GM21528 (cell line): ENCODE measurements around the gene PPP1R10.

Source experiments
- ATAC-seq: cut with Tn5 transposase; IDR thresholded peaks from one replicate; pipeline ENCODE4 v1.9.1; 2021; ENCODE audit warnings: mild to moderate bottlenecking, moderate library complexity; ENCODE audit not compliant: unreplicated experiment, low FRiP score

Gene PPP1R10

DNA sequence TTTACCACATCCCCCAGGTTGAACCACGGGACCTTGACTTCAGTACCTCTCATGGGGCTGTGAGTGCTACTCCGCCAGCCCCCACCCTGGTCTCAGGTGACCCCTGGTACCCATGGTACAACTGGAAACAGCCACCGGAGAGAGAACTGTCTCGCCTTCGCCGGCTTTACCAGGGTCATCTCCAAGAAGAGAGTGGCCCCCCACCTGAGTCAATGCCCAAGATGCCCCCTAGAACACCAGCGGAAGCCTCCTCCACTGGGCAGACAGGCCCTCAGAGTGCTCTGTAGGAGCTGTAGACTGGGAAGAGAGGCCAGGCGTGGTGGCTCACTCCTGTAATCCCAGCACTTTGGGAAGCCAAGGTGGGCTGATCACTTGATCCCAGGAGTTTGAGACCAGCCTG is 8.5 kb upstream of the PPP1R10 start:
- ATAC-seq: no peak

DNA sequence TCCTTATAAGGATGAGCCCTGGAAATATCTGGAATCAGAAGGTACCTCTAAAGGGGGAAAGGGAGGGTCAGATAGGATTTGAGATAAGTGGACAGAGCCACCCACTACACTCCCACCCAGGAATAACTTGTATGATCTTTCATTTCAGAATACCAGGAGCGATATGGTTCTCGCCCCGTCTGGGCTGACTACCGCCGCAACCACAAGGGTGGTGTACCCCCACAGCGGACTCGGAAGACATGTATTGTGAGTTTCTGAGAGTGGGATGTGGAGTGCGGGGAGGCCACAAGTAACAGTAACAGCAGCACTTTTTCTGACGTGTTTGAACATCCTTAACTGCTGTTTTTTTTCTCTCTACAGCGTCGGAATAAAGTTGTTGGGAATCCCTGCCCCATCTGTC is 2.5 kb upstream of the PPP1R10 start:
- ATAC-seq: no peak

DNA sequence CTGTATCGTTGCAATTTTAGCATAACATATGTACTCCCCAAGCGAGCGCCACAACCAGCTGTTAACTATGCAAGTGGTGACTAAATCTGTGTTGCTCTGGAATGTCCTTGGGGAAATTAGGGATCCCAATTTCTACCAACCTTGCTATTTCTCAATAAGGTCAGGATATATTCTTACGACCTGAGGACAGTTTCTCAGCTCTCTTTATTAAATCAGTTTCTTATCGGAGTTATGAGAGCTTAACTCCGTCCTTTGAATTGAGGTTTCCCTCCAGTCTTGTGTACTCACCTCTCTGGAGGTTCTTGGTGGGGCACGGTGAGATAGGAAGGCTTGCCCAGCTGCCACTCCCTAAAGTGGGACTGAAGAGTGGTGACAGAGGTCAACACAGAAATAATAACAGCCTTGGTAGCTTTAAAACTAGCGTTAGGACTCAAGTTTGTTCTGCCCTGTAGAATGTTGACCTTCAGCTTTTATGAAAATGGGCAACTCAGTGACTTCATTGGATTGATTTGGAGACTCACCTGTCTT is 1.3 kb upstream of the PPP1R10 start:
- no peak for ATAC-seq

DNA sequence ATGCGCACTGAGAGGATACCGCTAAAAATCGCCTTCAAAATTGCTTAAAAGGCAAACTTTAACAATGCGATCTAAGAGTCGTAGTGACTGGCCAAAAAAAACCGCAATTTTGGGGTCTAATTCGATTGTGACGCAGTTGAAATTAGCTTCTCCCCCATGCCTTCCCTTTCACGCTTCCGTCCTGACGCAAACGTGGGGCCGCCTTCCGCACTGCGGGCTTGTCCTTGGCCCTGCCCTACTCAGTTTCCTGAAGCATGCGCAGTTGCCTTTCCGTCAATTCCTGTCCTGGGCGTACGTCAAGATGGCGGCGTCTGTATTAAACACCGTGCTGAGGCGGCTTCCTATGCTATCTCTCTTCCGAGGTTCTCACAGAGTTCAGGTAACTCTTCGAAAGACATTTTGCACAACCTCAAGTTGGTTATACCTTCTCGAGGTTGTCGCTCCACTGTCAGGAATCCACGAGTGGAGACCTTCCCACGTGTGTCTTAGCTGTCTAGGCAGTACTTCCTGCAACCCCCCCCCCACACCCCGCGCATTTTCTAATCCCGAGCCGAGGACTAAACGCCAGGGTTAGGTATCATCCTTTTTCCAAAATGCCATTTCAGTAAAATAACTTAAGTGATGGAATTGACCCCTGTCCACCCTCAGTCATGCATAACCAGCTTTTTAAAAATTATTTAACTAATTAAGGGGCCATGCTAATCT is 674 bp upstream of the PPP1R10 start, which contains the start of gene MRPS18B:
TSS of gene MRPS18B (plus strand) at position 276 of the 705 bp plus-strand sequence. CDS start at position 302, 26 bp downstream.
- peak; percentile 78 for ATAC-seq

DNA sequence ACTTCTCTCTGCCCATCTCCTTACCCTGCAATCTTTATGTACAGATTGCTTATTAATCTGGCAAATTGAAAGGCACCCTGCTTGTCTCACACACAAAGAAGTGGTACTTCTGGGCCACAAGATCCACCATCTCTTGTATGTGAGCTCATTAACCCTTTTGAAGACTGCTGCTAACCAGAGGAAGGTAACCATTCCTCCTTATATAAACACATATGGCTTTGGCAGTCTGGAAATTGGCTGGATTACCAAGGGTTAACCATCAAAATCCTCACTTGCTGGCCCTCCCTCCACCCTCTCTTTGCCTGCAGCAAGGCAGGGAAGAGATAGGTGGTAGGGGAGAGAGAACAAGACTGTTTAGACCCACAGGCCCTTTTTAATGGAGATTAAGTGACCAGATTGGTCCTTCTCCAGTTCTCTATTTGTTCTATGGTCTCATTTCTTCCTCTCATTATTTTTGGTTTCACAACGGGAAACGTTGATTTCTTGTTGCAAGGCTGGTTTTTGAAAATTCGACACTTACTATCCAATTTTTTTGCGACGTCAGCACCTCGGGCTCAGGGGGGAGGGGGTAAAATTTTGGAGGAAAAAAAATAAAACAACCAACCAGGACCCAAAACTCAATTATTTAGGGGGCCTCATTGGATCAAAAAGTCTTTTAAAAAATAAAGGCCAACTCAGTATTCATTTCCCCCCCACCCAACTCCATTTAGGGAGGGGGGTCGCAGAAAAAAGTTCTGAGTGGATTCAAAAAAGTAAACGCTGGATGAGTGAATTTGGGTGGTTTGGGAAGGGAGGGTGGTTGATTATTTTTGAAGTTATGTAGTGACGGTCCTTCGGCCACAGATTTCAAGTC is 859 bp downstream of the PPP1R10 start:
- no peak for ATAC-seq

DNA sequence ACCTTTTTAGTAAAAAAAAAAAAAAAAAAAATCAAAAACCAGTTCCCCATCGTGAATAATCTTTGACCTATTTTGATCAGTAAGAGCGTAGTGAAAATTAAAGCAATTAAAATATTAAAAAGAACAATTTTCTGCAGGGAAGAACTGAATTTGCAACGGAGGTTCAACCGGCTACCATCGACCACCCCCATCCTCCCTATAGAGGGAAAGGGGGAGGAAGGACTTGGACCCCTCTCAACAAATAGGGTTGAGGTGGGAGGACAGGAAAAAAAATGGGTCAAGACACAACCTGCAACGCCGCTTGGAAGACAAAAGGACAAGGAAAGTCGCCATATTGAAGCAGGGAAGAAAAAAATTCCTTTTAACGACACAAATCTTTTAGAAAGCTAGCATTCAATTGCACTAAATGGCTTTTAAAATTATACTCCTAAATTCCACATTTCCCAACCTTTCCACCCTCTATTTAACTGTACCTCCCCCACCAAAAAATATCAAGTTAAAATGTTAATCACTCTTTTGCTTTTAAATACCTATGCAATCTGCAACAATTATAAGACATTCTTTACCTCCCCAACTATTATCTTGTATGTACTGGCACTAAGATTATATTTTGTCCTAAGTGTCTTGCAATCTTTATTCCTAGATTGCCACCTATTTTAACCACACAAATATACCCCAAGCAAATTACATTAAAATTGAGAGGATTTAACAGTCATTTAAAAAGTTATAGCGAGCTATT is 1.7 kb downstream of the PPP1R10 start:
- ATAC-seq: no peak

DNA sequence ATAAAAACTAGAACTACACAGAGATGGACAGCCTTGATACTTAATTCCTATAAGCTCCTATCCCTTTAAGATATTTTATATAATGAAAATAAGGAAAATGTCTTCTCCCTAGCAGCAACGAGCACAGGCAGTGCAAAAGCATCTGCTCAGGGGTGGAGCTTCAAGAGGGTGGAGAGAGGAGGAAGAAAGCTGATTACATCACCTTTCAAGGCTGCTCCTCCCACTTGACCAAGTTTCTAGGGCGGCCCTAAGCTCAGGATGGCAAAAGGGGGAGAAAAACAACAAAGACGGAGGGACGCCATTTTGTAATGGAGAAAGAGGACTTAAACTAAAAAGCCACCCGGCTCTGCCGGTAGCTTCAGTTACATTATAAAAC is 2.2 kb downstream of the PPP1R10 start:
- ATAC-seq: peak; percentile 30

DNA sequence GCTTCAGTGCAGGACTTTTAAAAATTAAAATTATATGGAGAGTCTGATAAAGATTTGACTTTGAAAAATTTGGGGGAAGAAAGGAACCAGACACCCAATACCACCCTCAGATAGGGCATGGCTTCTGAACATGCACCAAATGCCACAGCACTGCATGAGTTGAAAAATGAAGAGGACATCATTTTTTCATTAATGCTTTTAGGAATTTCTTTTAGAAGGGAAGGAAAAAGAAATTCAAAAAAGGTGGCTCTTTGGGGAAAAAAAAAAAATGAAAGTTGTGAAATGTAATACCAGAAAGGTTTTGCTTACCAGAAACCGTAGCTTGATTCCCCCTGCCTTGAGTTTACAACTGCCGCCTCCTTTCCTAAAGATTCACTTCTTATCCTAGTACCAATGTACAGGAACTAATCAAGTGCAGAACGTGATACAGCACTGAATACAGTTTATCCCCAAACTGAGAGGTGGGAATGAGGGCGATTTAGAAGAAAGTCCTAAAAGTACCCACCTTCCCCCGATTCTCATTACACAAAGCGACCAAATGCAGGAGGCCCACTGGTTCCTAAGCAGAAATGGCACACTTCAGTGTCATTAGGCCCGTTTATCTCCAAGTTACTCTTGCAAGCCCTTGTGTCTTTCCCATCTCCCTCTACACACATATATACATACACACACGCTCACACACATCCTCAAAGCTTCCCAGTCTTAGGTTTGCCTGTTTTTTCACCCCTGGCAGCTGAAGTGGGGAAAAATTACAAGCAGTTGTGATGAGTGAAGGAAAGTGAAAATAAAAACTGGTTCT is 2.8 kb downstream of the PPP1R10 start:
- ATAC-seq: no peak

DNA sequence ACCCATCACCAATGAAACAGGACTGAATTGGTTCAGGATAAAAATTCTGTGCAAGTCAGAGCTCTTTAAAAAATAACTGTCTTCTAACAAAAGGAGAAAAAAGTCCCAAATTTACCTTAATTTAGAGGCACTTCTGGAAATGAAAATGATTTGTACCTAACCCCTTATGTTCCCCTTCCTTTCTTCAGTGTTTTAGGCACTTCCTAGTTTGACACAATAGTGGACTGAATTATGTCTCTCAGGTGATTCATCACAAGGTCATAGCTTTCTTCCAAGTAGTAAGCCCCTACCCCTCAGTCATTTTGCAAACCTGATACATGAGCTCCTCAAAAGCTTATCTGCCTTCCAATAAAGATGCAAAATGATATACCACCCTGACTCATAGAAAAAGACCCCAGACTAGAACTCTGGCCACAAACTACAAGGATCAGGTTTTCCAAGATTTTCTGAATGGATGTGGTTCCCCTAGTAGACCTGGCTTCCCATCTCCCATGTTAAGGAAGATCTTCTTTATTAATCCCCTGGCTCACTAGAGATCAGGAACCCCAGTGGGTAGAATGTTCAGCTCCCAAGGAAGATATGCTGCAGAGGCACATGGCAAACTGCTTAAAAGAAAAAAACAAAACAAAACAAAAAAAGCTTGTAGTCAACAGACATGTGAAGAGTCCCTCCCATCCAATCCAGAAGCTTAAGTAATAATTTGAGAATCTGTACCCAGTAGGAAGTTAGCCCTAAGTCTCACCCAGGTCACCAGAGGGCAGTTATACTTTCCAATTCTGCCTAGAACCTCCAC is 3.6 kb downstream of the PPP1R10 start:
- no peak for ATAC-seq

DNA sequence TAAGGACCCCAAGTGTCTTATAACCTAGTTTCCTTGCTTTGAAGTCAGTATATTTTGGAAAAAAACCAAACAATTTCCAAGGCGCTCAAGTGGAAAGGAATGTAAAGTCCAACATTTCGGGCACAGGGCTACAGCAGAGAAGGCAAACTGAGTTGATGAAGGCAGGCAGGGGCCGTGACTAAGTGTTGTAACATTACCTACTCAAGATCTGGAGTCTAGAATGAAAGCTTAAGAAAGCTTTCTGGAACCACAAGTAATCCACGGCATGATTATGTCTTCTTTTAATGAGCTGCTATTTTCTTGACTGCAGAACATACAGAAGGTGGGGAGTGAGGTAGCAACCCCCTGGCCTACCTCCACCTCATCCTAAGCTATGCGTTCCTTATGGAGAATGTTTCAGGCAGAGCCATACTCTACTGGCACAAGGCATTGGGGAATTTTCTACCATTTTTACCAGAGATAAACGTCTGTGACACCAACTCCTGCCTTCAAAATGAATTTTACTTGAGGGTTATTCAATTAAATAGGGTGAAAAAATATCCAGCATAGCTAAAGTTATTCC is 4.3 kb downstream of the PPP1R10 start:
- ATAC-seq: no peak

DNA sequence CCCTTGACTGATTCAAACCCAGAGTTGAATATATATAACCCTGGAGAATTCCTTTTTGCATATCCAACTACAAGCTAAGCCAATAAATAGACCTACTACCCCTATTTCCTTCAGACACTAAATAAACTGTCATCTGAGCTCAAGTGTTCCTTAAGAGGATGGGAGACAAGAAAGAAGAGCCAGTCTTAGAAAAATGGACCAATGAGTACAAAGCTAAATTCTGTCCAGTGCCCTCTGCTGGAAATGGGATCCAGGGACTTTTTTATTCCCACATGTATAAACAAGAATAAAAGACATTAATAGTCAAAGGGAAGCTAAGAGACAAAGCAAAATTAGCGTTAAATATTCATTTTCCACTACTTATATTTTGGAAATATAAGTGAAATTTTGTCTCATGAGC is 4.8 kb downstream of the PPP1R10 start:
- no peak for ATAC-seq

DNA sequence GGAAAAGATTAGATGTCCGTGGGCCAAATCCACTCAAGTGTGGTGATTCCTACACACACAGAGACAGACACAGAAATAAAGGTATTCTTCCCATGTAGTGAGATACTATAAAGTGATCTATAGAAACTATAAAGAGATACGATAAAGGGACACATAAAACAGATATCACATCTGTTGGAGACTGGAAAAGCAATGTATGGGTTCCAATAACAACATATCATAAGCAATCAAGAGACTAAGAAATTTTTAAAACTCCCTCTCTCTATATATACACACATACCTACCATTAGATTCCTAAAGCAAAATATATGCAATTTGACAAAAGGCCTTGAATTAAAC is 5.2 kb downstream of the PPP1R10 start:
- no peak for ATAC-seq

DNA sequence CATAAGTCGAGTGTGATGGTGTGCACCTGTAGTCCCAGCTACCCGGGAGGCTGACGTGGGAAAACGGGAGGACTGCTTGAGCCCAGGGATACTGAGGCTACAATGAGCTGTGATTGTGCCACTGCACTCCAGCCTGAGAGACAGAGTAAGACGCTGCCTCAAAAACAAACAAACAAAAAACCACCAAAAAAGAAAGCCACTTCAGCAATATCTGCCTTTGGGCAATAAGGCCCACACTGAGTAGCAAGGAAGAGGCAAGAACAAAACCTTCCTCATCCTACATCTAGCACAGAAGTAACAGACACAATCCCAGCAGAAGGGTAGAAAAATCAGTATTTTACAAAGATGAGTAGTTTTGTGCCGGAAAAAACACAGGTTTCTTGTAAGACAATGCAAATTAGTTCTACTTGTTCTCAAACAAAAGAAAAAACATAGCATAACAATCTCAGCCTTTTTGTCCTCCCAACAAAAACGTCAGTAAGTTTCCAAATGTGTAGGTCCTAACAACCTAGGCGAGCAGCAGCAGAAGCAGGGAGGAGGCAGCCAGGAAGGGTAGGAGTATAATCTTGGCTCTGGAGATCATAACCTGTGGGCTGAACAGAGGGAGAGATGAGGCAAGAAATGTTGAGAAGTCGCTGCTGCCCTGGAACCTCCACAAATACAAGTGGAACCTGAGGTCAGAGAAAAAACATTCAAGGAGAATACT is 5.7 kb downstream of the PPP1R10 start:
- no peak for ATAC-seq

DNA sequence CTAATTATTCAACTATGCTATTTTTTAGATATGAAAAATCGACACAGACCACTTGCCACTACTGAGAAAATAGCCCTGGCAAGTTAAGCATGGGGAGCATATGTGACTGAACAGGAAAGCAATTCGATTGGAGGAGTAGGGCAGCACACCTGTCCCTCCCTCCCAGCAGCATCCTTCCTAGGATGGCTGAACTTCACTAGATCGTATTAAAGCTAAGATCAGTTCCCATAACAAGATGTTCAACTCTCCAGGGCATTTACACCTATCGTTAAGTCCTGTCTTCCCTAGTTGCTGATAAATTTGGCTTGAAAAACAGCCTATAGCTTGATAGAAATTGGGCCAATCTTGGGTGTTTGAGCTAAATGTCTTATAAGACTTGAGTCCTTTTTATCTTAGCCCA is 7.0 kb downstream of the PPP1R10 start:
- ATAC-seq: no peak

DNA sequence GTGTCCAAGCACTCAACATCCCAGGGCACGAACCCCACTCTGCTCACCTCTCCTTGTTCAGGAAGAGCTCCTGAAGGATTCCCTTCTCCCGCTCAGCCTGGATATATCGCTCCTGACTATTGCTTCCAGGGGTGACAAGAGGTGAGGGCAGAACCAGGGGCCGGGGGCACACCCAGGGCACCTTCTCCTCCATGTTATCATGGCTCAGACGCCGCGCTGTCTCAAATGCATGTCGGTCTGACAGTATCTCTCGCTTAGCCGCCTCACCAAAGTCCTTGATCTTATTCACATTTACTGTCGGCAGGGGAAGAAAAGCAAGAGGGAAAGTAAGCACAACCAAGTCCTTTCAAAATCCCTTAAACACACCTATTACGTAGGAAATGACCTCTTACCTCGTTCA is 13.1 kb downstream of the PPP1R10 start:
- no peak for ATAC-seq

DNA sequence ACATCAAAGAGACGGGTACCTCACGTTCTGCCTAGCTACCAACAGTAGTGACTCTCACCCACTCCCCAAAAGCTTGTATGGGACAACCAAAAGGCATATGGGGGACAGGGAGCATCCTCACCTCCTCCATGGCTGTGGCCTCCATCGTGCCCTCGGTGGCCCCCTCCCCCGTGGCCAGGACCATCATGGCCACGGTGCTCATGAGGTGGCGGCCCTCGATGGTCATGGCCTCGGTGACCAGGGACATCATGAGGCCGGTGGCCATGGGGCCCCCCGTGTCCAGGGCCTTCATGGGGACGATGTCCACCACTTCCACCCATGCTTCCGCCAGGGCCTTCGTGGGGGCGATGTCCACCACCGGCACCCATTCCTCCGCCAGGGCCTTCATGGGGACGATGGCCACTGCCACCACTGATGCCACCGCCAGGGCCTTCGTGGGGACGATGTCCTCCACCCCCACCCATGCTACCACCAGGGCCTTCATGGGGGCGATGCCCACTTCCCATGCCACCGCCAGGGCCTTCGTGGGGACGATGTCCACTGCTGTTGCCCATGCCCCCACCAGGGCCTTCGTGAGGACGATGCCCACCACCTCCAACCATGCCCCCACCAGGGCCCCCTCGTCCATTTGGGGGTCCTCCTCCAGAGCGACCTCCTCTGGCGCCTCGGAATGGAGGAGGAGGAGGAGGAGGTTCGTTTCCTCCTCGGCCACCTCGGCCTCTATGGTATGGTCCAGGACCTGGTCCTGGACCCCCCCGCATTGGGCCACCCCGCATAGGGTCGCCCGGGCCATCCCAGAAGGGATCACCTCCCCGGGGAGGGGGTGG is 15.0 kb downstream of the PPP1R10 start:
- ATAC-seq: no peak

DNA sequence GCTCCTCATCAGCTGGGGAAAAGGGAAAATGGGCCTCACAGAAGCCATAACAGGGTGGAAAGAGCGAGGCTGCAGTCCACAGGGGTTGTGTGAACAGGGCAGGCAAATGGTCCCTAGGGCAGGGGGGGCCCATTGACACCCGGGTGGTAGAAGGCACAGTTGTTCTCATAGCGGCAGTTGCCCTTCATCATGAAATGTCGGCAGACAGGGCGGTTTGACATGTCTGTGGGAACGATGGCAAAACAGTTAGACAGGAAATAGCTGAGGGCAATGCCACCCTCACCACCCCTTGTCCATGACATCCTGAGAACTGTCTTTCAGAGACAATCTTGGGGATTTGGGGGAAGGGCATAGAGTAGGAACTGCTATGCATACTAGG is 15.6 kb downstream of the PPP1R10 start:
- ATAC-seq: no peak

DNA sequence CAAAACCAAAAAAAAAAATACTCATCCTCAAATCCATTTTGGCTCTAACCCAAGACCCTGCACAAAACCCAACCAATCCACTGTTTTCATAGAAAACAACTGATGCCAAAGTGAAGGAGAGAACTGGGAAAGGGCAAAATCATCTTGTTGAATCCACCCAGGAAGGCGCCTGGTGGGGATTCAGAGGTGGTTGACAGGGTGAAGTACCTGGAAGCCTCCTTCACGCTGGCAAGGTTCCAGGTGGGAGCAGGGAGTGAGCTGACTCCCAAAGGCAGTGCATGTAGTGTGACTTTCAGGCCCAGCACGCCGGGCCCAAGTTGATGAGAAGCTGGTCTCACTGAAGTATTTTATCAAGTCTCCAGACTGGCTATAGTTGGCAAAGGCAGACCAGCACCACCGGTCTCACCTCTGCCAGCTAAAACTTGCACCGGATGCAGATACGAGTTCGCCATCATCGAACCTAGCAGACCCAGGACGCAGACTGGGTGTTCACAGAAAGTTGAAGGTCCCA is 16.5 kb downstream of the PPP1R10 start:
- no peak for ATAC-seq
